ENCODE measurements around the gene STRIP2. TPM values are rescaled to one million over a fixed set of nuclear protein-coding genes. Genes with fewer than 3 reads are reported as not detected.
"Not testable (repeated sequence)": the region's sequence is repeated elsewhere in the genome, so short reads cannot be mapped to it uniquely, and the experiment has no call there.

STRIP2 gene
- total and polyA plus RNA-seq, 2 donors (not counting 1 experiment from before 2014, with no cell fraction given): 0.21 to 0.79 TPM

GRCh38 chr7:129471402-129471827 lies 37.2 kb downstream of the STRIP2 start:
- Histone ChIP-seq H3K36me3 (replicated peaks in 1 of 2; ENCODE audit: control extremely low read depth in 1 of 2, control insufficient read depth in 1 of 2, extremely low read depth in 1 of 2, insufficient read depth in 2 of 2, low read length in 1 of 2) (no peaks in the 10 kb centered on the region), H2AFZ (ENCODE audit: insufficient read depth, low read depth, low read length, poor library complexity, severe bottlenecking) (no peak overlapping the region), H3K27me3 (replicated peaks in 1 of 4; ENCODE audit: control extremely low read depth in 1 of 4, control insufficient read depth in 3 of 4, insufficient read depth in 4 of 4, low read length in 3 of 4) (no peaks in the 10 kb centered on the region), H3K79me2 (ENCODE audit: control insufficient read depth, insufficient read depth, low read length) (no peaks in the 10 kb centered on the region), H3K9ac (ENCODE audit: low read length) (no peak overlapping the region), H3K9me3 (ENCODE audit: control extremely low read depth in 1 of 3, control insufficient read depth in 2 of 3, insufficient read depth in 1 of 3, low read length in 2 of 3) (peaks cover 0 to 5% (median 0%) of the 10 kb centered on the region in 3 donors), H3K4me3 (ENCODE audit: control extremely low read depth in 1 of 5, extremely low read depth in 1 of 5, insufficient read depth in 1 of 5, low read depth in 2 of 5, low read length in 4 of 5) (no peak overlapping the region), H4K20me1 (ENCODE audit: control insufficient read depth, insufficient read depth, low read length, poor library complexity, severe bottlenecking) (no peaks in the 10 kb centered on the region), H3K27ac (ENCODE audit: low read length in 2 of 2) (no peak overlapping the region), H3K4me1 (ENCODE audit: control insufficient read depth in 2 of 2, insufficient read depth in 2 of 2, low read length in 2 of 2) (no peaks in the 10 kb centered on the region), H3K4me2 (replicated peaks; ENCODE audit: low read depth, low read length, poor library complexity, severe bottlenecking) (no peak overlapping the region)
- Mint-ChIP-seq H3K27me3 (no peaks in the 10 kb centered on the region), H3K9me3 (ENCODE audit: insufficient read depth) (no peaks in the 10 kb centered on the region), H3K4me1 (no peaks in the 10 kb centered on the region), H3K4me3 (no peak overlapping the region), H3K27ac (no peak overlapping the region)
- CTCF ChIA-PET: interaction anchor here (0.7 to 7.2 kb wide), 20 partner anchors 9 to 354 kb away, joined by 3 to 156 read pairs (median 4); no protein-coding TSS in a partner anchor
- intact Hi-C loops (cut with micrococcal nuclease): loop anchor here (5.0 kb wide), 1 partner anchor 34 kb away; no protein-coding TSS in a partner anchor
- no peak for TF ChIP-seq EZH2 (IDR thresholded peaks at IDR 0.05; ENCODE audit: borderline replicate concordance, insufficient read depth, low read depth, low read length, poor library complexity, severe bottlenecking)
- no peak for TF ChIP-seq CTCF (IDR thresholded peaks at IDR 0.05)
- ATAC-seq (ENCODE audit: low read depth) (no peak), DNase-seq (no peak)
- POLR2A ChIA-PET: no interaction called here

- H3K9ac ChIP-seq (ENCODE audit: low read length); H3K4me2 ChIP-seq (replicated peaks; ENCODE audit: low read depth, low read length, poor library complexity, severe bottlenecking); H3K27ac ChIP-seq (ENCODE audit: low read length in 2 of 2); CTCF ChIA-PET; H4K20me1 ChIP-seq (ENCODE audit: control insufficient read depth, insufficient read depth, low read length, poor library complexity, severe bottlenecking); H3K9me3 Mint-ChIP-seq (ENCODE audit: insufficient read depth); H2AFZ ChIP-seq (ENCODE audit: insufficient read depth, low read depth, low read length, poor library complexity, severe bottlenecking); H3K79me2 ChIP-seq (ENCODE audit: control insufficient read depth, insufficient read depth, low read length); H3K4me3 ChIP-seq (ENCODE audit: control extremely low read depth in 1 of 5, extremely low read depth in 1 of 5, insufficient read depth in 1 of 5, low read depth in 2 of 5, low read length in 4 of 5); H3K36me3 ChIP-seq (replicated peaks in 1 of 2; ENCODE audit: control extremely low read depth in 1 of 2, control insufficient read depth in 1 of 2, extremely low read depth in 1 of 2, insufficient read depth in 2 of 2, low read length in 1 of 2); H3K4me1 ChIP-seq (ENCODE audit: control insufficient read depth in 2 of 2, insufficient read depth in 2 of 2, low read length in 2 of 2); intact Hi-C loops (cut with micrococcal nuclease); ATAC-seq (ENCODE audit: low read depth); DNase-seq; H3K9me3 ChIP-seq (ENCODE audit: control extremely low read depth in 1 of 3, control insufficient read depth in 2 of 3, insufficient read depth in 1 of 3, low read length in 2 of 3); H3K27ac Mint-ChIP-seq; H3K4me1 Mint-ChIP-seq; H3K27me3 Mint-ChIP-seq; H3K27me3 ChIP-seq (replicated peaks in 1 of 4; ENCODE audit: control extremely low read depth in 1 of 4, control insufficient read depth in 3 of 4, insufficient read depth in 4 of 4, low read length in 3 of 4); H3K4me3 Mint-ChIP-seq; POLR2A ChIA-PET: not testable (repeated sequence)
- WGBS (ENCODE audit: insufficient coverage): 97% methylated on average over 8 of the region's 27 CpGs
Measured at GRCh38 chr7:129475931-129476330, 41.7 kb downstream of the STRIP2 start.

GRCh38 chr7:129476398-129476797 lies 42.2 kb downstream of the STRIP2 start:
- intact Hi-C loops (cut with micrococcal nuclease); H4K20me1 ChIP-seq (ENCODE audit: control insufficient read depth, insufficient read depth, low read length, poor library complexity, severe bottlenecking); H3K4me1 ChIP-seq (ENCODE audit: control insufficient read depth in 2 of 2, insufficient read depth in 2 of 2, low read length in 2 of 2); H3K9me3 ChIP-seq (ENCODE audit: control extremely low read depth in 1 of 3, control insufficient read depth in 2 of 3, insufficient read depth in 1 of 3, low read length in 2 of 3); H3K9ac ChIP-seq (ENCODE audit: low read length); H3K27me3 ChIP-seq (replicated peaks in 1 of 4; ENCODE audit: control extremely low read depth in 1 of 4, control insufficient read depth in 3 of 4, insufficient read depth in 4 of 4, low read length in 3 of 4); H3K36me3 ChIP-seq (replicated peaks in 1 of 2; ENCODE audit: control extremely low read depth in 1 of 2, control insufficient read depth in 1 of 2, extremely low read depth in 1 of 2, insufficient read depth in 2 of 2, low read length in 1 of 2); H3K27ac Mint-ChIP-seq; POLR2A ChIA-PET; H3K4me3 Mint-ChIP-seq; H3K4me3 ChIP-seq (ENCODE audit: control extremely low read depth in 1 of 5, extremely low read depth in 1 of 5, insufficient read depth in 1 of 5, low read depth in 2 of 5, low read length in 4 of 5); H2AFZ ChIP-seq (ENCODE audit: insufficient read depth, low read depth, low read length, poor library complexity, severe bottlenecking); DNase-seq; ATAC-seq (ENCODE audit: low read depth); H3K9me3 Mint-ChIP-seq (ENCODE audit: insufficient read depth); H3K4me1 Mint-ChIP-seq; H3K79me2 ChIP-seq (ENCODE audit: control insufficient read depth, insufficient read depth, low read length); H3K27ac ChIP-seq (ENCODE audit: low read length in 2 of 2); H3K4me2 ChIP-seq (replicated peaks; ENCODE audit: low read depth, low read length, poor library complexity, severe bottlenecking); H3K27me3 Mint-ChIP-seq; CTCF ChIA-PET: not testable (repeated sequence)
- WGBS (ENCODE audit: insufficient coverage): 95% methylated on average over 12 of the region's 27 CpGs
